Ammon's horn (tissue), 1 donor: ENCODE results near the gene FOSL2.
A peak's percentile ranks its signal among the peaks of the same experiment; 100 is the strongest.

Source experiments
- DNase-seq: peaks from one replicate; pipeline ENCODE4 v3.0.0-alpha.2; 2016; ENCODE audit warnings: low spot score

Gene FOSL2

GRCh38 chr2:28412625-28413151 is 20.0 kb downstream of the FOSL2 start:
- no peak for DNase-seq

DNA sequence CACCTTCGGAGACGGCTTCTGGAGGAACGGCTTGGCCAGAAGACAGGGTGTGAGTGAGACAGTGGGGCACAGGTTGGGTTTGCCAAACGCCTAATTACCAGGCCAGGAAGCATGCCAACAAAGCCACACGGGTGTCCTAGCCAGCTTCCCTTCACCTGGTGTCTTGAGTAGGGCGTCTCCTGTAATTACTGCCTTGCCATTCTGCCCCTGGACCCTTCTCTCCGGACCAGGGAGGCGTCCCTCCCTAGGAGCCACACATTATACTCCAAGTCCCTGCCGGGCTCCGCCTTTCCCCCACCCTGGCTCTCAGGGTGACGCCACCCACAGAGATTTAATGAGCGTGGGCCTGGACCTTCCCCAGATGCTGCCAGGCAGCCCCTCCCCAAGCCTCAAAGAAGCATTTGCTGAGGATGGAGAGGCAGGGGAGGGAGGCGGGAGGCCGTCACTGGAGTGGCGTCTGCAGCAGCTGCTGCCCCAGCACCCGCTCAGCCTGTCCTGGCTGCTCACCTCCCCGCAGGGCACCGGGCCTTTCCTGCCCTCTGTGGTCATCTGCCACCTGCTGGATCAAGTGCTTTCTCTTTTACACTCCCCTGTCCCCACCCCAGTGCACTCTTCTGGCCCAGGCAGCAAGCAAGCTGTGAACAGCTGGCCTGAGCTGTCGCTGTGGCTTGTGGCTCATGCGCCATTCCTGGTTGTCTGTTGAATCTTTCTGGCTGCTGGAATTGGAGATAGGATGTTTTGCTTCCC is 20.7 kb downstream of the FOSL2 start:
- DNase-seq, result no peak

DNA sequence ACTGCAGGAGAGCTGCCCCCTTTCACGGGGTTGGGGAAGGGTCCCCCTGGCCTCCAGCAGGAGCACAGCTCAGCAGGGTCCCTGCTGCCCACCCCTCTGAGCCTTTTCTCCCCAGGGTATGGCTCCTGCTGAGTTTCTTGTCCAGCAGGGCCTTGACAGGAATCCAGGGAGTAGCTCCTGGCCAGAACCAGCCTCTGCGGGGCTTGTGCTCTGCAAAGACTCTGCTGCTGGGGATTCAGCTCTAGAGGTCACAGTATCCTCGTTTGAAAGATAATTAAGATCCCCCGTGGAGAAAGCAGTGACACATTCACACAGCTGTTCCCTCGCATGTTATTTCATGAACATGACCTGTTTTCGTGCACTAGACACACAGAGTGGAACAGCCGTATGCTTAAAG is 21.2 kb downstream of the FOSL2 start:
- DNase-seq, result no peak

GRCh38 chr2:28414583-28414982 is 21.9 kb downstream of the FOSL2 start:
- no peak for DNase-seq

DNA sequence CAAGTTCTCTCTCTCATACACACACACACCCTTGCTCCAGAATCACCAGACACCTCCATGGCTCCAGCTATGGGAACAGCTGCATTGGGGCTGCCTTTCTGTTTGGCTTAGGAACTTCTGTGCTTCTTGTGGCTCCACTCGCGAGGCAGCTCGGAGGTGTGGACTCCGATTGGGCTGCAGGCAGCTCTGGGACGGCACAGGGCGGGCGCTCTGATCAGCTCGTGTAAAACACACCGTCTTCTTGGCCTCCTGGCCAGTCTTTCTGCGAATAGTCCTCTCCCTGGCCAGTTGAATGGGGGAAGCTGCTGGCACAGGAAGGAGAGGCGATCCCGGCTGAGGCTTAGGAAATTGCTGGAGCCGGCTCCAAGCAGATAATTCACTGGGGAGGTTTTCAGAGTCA is 22.4 kb downstream of the FOSL2 start:
- no peak for DNase-seq

DNA sequence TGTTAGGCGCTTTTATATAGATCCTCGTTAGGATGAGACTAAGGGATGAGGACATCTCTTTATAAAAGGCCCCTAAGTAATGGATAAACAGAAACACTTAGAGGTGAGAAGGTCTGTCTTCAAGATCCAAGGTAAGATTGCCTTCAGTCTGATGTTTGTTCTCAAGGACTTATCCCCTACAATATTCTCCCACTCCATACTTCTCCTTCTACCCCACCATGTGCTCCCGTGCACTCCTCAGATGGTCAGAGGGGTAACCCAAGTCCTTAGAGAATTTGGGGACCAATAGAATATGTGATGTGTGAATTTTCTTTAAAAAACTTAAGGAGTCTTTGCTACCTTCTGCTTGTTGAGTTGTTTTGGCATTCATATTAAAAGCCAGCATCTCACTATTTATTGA is 23.1 kb downstream of the FOSL2 start:
- DNase-seq, result no peak

GRCh38 chr2:28419003-28419402 is 26.3 kb downstream of the FOSL2 start:
- no peak for DNase-seq

DNA sequence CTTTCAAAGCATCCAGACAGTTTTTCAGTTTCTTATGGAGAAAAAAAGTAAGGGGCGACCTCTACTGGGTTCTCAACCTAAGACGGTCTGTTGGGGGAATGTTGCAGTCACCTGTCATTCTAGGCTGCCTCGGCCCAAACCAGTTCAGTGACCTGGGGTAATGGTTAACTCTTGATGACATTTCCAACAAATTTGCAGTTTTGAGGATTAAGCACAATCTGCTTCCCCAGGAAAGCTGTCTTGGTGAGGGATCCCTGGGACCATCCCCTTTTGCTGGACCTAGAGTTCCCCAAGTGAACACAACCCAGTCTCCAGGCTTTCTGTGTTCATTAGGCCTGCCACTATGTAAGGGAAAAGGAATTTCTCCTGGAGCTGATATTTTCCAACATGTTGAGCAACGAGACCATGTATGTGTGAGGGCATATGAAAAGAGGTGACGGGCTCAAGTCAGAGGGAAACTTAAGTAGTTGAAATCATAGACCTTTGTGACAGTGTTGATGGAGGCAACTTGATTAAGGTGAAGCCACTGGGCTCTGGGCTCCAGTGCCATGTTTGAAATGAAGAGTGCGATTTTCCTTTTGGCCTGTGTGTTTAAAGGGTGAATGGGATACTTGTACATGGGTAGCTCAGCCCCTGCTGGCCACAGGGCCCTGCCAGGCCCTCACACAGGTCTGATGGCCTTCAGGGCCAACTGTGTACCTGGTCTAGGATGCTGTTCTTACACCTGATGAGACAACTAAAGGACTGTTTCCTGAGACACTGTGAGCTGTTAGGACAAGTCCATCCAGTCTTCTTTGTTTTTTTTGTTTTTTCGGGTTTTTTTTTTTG is 27.0 kb downstream of the FOSL2 start:
- DNase-seq, result no peak

GRCh38 chr2:28420722-28421121 is 28.1 kb downstream of the FOSL2 start:
- no peak for DNase-seq

- DNase-seq, result no peak
These were observed 30.5 kb downstream of the FOSL2 start for GRCh38 chr2:28422908-28423741.

- peak; percentile 35 for DNase-seq
These were observed 31.4 kb downstream of the FOSL2 start for GRCh38 chr2:28423856-28424605.

DNA sequence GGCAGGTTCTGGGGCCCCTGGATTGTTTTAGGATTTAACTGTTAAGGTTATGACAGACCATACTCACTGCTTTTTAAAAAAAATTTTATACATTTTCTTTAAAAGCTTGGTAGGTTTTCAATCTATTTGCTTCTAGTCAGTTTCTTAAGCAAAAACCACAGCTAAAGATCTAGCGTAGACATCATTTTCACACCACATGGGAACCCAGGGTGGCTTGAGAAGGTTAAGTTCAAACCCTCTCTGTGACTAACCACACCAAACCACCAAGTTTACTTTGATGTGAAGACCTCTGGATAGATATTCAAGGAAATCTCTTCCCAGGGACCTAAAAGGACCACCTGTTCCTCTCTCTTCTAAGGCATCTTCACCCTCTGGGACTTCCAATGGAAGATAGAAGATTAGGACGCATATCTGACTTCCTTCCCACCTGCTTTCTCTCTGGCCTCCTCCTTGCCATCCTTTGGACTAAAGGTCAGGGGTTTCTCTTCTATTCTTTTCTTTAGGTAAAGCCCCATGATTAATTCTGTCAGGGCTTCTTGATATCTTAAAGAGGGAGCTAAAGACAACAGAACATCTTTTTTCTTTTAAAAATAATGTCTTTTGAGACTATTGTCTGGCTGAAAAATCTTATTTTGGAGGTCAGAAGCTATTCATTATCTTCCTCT is 32.3 kb downstream of the FOSL2 start:
- no peak for DNase-seq

DNA sequence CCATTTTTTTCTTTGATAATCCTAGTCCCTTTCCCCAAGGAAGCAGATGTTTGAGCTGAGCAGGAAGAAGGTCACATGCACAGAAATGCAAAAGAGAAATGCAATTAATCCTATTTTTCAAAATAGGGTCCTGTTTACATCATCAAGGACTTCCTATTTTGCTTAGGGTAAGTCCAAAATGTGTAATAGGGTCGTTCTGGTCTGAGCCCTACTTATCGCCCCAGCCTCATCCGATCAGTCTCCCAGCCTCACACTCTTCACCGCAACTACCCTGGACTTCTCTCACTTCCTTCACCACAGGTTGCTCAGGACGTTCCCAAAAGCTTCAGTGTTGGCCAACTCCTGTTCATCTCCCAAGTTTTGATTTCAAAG is 32.8 kb downstream of the FOSL2 start:
- no peak for DNase-seq

- no peak for DNase-seq
These were observed 35.2 kb downstream of the FOSL2 start for GRCh38 chr2:28427741-28428415.

- DNase-seq, result no peak
These were observed 35.8 kb downstream of the FOSL2 start for GRCh38 chr2:28428486-28428885.

- DNase-seq, result no peak
These were observed 37.1 kb downstream of the FOSL2 start for GRCh38 chr2:28429636-28430376.

- no peak for DNase-seq
These were observed 37.7 kb downstream of the FOSL2 start for GRCh38 chr2:28430377-28430765.

DNA sequence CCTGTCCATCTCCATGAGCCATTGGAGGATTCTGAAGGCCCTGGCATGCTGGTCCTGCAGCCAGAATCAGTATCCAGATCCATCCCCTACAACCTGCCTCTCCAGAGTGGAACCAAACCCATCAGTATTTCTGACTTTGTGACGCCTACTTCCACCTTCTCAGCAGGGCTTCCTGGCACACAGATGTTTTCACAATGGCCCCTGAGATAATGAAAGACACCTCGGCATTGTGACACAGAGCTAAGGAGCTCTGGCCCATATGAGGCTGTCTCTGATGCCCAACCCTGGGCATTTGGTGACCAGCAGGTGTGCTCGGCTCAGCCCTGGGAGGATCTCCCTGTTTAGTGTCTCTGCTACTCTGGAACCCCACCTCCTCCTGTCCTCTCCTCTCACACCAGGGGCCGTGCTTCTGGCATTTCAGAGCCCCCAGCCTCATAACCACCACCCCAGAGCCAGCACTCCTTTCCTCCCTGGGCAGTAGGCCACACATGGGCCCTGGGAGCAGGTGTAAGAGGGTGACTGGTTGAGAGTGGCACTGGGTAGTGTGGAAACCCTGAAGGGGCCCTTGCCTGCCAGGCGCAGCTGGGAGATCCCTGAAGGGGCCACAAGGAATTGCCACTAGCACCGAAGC is 38.2 kb downstream of the FOSL2 start:
- DNase-seq, result no peak

- no peak for DNase-seq
These were observed 39.1 kb downstream of the FOSL2 start for GRCh38 chr2:28431741-28432140.
